Measurements from ENCODE around the gene ANKRD13C. TPM values are rescaled to one million over a fixed set of nuclear protein-coding genes. Genes with fewer than 3 reads are reported as not detected.

The ANKRD13C gene
- total and polyA plus RNA-seq, 2 donors from 2014 or later: 8.4 to 23.4 TPM

DNA sequence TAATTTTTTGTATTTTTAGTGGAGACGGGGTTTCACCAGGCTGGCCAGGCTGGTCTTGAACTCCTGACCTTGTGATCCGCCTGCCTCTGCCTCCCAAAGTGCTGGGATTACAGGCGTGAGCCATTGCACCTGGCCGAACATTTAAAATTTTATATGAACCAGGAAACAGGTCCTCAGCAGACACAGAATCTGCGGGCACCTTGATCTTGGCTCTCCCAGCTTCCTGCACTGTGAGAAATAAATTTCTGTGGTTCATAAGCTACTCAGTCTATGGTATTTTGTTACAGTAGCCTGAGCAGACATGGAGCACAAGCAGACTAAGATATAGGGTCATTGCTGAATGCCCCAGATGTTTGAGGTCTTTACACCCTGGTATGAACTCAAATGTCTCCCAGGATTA is 33.0 kb upstream of the ANKRD13C start:
- Histone ChIP-seq H3K4me1 (ENCODE audit: control insufficient read depth in 2 of 3, insufficient read depth in 2 of 3, low read depth in 1 of 3, low read length in 3 of 3) (peaks cover 0 to 7% (median 0%) of the 10 kb centered on the region in 3 donors), H3K4me3 (ENCODE audit: low read length in 3 of 3) (no peak overlapping the region), H3K9ac (ENCODE audit: low read length in 3 of 3) (no peak overlapping the region), H3K36me3 (ENCODE audit: control insufficient read depth in 2 of 3, insufficient read depth in 3 of 3, low read length in 3 of 3) (no peaks in the 10 kb centered on the region), H3K27me3 (ENCODE audit: control insufficient read depth, insufficient read depth, low read length) (no peaks in the 10 kb centered on the region), H3K27ac (ENCODE audit: low read depth in 2 of 2, low read length in 2 of 2) (no peak overlapping the region), H3K9me3 (ENCODE audit: control insufficient read depth in 2 of 3, insufficient read depth in 1 of 3, low read length in 3 of 3) (no peaks in the 10 kb centered on the region)
- intact Hi-C loops (cut with DNase I): no loop called here
- no peak for TF ChIP-seq CTCF (IDR thresholded peaks at IDR 0.05; ENCODE audit: borderline replicate concordance, extremely low read depth, insufficient read depth)
- FAIRE-seq (no peak), DNase-seq (no peak)

DNA sequence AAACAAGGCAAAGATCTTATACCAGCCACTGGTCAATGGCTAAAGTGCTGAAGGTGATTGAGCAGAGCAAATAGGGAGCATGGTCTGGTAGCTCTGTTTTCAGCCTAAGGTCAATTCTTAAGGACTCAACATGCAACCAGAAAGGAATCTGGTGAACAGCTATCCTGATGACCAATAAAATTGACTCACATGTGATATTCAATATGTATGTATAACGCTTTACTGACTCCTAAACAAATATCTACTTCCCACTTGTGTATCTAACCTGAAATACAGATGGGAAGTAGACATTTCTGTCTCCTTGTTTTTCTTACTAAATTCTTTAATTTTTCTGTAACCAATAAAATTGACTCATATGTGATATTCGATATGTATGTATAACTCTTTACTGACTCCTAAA is 31.6 kb upstream of the ANKRD13C start:
- TF ChIP-seq CTCF (IDR thresholded peaks at IDR 0.05; ENCODE audit: borderline replicate concordance, extremely low read depth, insufficient read depth): no peak
- H3K9ac ChIP-seq (ENCODE audit: low read length in 3 of 3): no peak overlapping the region
- peaks cover 0 to 7% (median 0%) of the 10 kb centered on the region in 3 donors for H3K4me1 ChIP-seq (ENCODE audit: control insufficient read depth in 2 of 3, insufficient read depth in 2 of 3, low read depth in 1 of 3, low read length in 3 of 3)
- no peaks in the 10 kb centered on the region for H3K36me3 ChIP-seq (ENCODE audit: control insufficient read depth in 2 of 3, insufficient read depth in 3 of 3, low read length in 3 of 3)
- DNase-seq: no peak
- no peaks in the 10 kb centered on the region for H3K9me3 ChIP-seq (ENCODE audit: control insufficient read depth in 2 of 3, insufficient read depth in 1 of 3, low read length in 3 of 3)
- H3K27me3 ChIP-seq (ENCODE audit: control insufficient read depth, insufficient read depth, low read length): no peaks in the 10 kb centered on the region
- FAIRE-seq: no peak
- intact Hi-C loops (cut with DNase I): no loop called here
- no peak overlapping the region for H3K27ac ChIP-seq (ENCODE audit: low read depth in 2 of 2, low read length in 2 of 2)
- H3K4me3 ChIP-seq (ENCODE audit: low read length in 3 of 3): no peak overlapping the region

DNA sequence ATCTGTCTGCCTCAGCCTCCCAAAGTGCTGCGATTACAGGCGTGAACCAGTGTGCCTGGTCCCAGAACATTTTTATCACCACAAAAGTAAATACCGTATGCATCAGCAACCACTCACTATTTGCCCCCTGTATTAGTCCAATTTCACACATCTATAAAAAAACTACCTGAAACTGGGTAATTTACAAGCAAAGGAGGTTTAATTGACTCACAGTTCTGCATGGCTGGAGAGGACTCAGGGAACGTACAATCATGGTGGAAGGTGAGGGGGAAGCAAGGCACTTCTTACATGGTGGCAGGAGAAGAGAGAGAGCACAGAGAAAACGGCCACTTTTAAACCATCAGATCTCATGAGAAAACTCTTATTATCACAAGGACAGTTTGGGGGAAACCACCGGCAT is 31.0 kb upstream of the ANKRD13C start:
- Histone ChIP-seq H3K9ac (ENCODE audit: low read length in 3 of 3) (no peak overlapping the region), H3K36me3 (ENCODE audit: control insufficient read depth in 2 of 3, insufficient read depth in 3 of 3, low read length in 3 of 3) (no peaks in the 10 kb centered on the region), H3K9me3 (ENCODE audit: control insufficient read depth in 2 of 3, insufficient read depth in 1 of 3, low read length in 3 of 3) (no peaks in the 10 kb centered on the region), H3K4me1 (ENCODE audit: control insufficient read depth in 2 of 3, insufficient read depth in 2 of 3, low read depth in 1 of 3, low read length in 3 of 3) (peaks cover 0 to 7% (median 0%) of the 10 kb centered on the region in 3 donors), H3K27me3 (ENCODE audit: control insufficient read depth, insufficient read depth, low read length) (no peaks in the 10 kb centered on the region), H3K4me3 (ENCODE audit: low read length in 3 of 3) (no peak overlapping the region), H3K27ac (ENCODE audit: low read depth in 2 of 2, low read length in 2 of 2) (no peak overlapping the region)
- intact Hi-C loops (cut with DNase I): no loop called here
- DNase-seq: no peak
- FAIRE-seq: no peak
- TF ChIP-seq CTCF (IDR thresholded peaks at IDR 0.05; ENCODE audit: borderline replicate concordance, extremely low read depth, insufficient read depth): no peak

GRCh38 chr1:70384542-70384941 is 30.0 kb upstream of the ANKRD13C start:
- Histone ChIP-seq H3K36me3 (ENCODE audit: control insufficient read depth in 2 of 3, insufficient read depth in 3 of 3, low read length in 3 of 3) (no peaks in the 10 kb centered on the region), H3K9me3 (ENCODE audit: control insufficient read depth in 2 of 3, insufficient read depth in 1 of 3, low read length in 3 of 3) (no peaks in the 10 kb centered on the region), H3K27ac (ENCODE audit: low read depth in 2 of 2, low read length in 2 of 2) (no peak overlapping the region), H3K4me3 (ENCODE audit: low read length in 3 of 3) (no peak overlapping the region), H3K9ac (ENCODE audit: low read length in 3 of 3) (no peak overlapping the region), H3K4me1 (ENCODE audit: control insufficient read depth in 2 of 3, insufficient read depth in 2 of 3, low read depth in 1 of 3, low read length in 3 of 3) (peaks cover 0 to 7% (median 0%) of the 10 kb centered on the region in 3 donors), H3K27me3 (ENCODE audit: control insufficient read depth, insufficient read depth, low read length) (no peaks in the 10 kb centered on the region)
- DNase-seq (no peak), FAIRE-seq (no peak)
- no peak for TF ChIP-seq CTCF (IDR thresholded peaks at IDR 0.05; ENCODE audit: borderline replicate concordance, extremely low read depth, insufficient read depth)
- intact Hi-C loops (cut with DNase I): no loop called here

Measured in kidney (tissue), 14 donors.